ENCODE data around the gene AGL. TPM values are rescaled to one million over a fixed set of nuclear protein-coding genes. Genes with fewer than 3 reads are reported as not detected.

AGL gene
- total RNA-seq, 1 experiment from 2014 or later: 8.4 TPM

Other genes with a start within 250 kb of the AGL start
- 10.2 and 11.7 TPM in 2 replicates for gene PALMD, start 204.2 kb upstream of the AGL start, total RNA-seq (2014; rRNA removed; shearing (Covaris generic))
- 12.8 and 14.7 TPM in 2 replicates for gene FRRS1, start 83.7 kb upstream of the AGL start, total RNA-seq (2014; rRNA removed; shearing (Covaris generic))
- 35.6 and 36.0 TPM in 2 replicates for gene SLC35A3, start 119.6 kb downstream of the AGL start, total RNA-seq (2014; rRNA removed; shearing (Covaris generic))